Glutamatergic neuron (in vitro differentiated cells): ENCODE measurements around the gene TEX261. TPM values are rescaled to one million over a fixed set of nuclear protein-coding genes. Genes with fewer than 3 reads are reported as not detected.
A peak's percentile ranks its signal among the peaks of the same experiment; 100 is the strongest.
"Not testable (repeated sequence)": the region's sequence is repeated elsewhere in the genome, so short reads cannot be mapped to it uniquely, and the experiment has no call there.

Experiments
- DNase-seq: peaks from one replicate; pipeline ENCODE4 v3.0.0; 2022
- H3K27ac Mint-ChIP-seq: one replicate; pipeline ENCODE4 v1.8.0; 2020; ENCODE audit warnings: mild to moderate bottlenecking, mixed read lengths, inconsistent platforms; ENCODE audit not compliant: unreplicated experiment
- H3K27me3 Mint-ChIP-seq: one replicate; pipeline ENCODE4 v1.8.0; 2020; ENCODE audit warnings: mild to moderate bottlenecking, moderate library complexity, mixed read lengths, inconsistent platforms; ENCODE audit not compliant: unreplicated experiment
- H3K36me3 Mint-ChIP-seq: one replicate; pipeline ENCODE4 v1.8.0; 2020; ENCODE audit warnings: mild to moderate bottlenecking, mixed read lengths, inconsistent platforms; ENCODE audit not compliant: unreplicated experiment
- H3K4me1 Mint-ChIP-seq: one replicate; pipeline ENCODE4 v1.8.0; 2020; ENCODE audit warnings: mild to moderate bottlenecking, low read depth, mixed read lengths, inconsistent platforms; ENCODE audit not compliant: unreplicated experiment
- H3K4me3 Mint-ChIP-seq: one replicate; pipeline ENCODE4 v1.8.0; 2020; ENCODE audit warnings: mild to moderate bottlenecking, mixed read lengths, inconsistent platforms; ENCODE audit not compliant: unreplicated experiment
- H3K9me3 Mint-ChIP-seq: one replicate; pipeline ENCODE4 v1.8.0; 2020; ENCODE audit warnings: mild to moderate bottlenecking, moderate library complexity, mixed read lengths, inconsistent platforms; ENCODE audit not compliant: unreplicated experiment
- total RNA-seq: library from RNA; stranded (reverse); fragmentation: NEBNext Ultra II Directional; extraction: Animal tissue kit (Norgen Biotek cat#: 25700); gene quantifications from one replicate; pipeline ENCODE4 v1.2.1, GENCODE V29; 2021; ENCODE audit not compliant: unreplicated experiment
- TF ChIP-seq, protein P1 (sequence below): fragments of 200-600 bp; sonication (generic); IDR thresholded peaks from one replicate; pipeline ENCODE4 v1.5.0; 2021; ENCODE audit not compliant: partially characterized antibody, unreplicated experiment

The TEX261 gene
- total RNA-seq, 1 donor from 2014 or later = 43.0 TPM

DNA sequence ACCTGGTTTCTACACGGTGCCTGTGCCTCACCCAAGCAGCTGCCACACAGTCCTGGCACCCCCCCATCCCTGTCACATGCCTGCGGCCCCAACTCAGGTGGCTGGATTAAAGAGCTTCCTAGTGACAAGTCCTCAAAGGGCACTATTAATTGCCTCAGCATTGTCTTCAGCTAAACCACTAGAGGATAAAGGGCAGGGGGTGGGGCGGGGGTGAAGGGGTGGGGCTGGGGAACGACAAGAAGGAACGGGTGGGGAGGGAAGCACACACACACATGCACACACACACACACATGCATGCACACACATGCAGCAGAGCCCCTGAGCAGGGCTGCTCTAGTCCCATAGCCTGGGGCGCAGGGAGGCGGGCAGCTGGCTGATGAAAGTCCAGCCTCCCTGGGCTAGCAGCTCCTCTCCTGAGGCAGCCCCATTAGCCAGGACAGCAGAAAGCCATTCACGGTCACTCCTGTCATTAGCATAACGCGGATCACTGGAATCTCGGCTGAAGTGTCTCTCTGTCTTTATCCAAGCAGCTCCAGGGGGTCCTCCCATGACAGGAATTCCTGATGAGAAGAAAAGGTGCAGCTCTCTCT, 7.4 kb upstream of the TEX261 start:
- Mint-ChIP-seq H3K9me3 (peaks cover 15% of the 10 kb centered on the region), H3K36me3 (no peaks in the 10 kb centered on the region), H3K4me1 (peaks cover 27% of the 10 kb centered on the region), H3K27me3 (peaks cover 25% of the 10 kb centered on the region), H3K4me3 (peak overlapping the region; percentile 78), H3K27ac (peak overlapping the region; percentile 97)
- DNase-seq = peak; percentile 93
- TF ChIP-seq, protein P1, sequence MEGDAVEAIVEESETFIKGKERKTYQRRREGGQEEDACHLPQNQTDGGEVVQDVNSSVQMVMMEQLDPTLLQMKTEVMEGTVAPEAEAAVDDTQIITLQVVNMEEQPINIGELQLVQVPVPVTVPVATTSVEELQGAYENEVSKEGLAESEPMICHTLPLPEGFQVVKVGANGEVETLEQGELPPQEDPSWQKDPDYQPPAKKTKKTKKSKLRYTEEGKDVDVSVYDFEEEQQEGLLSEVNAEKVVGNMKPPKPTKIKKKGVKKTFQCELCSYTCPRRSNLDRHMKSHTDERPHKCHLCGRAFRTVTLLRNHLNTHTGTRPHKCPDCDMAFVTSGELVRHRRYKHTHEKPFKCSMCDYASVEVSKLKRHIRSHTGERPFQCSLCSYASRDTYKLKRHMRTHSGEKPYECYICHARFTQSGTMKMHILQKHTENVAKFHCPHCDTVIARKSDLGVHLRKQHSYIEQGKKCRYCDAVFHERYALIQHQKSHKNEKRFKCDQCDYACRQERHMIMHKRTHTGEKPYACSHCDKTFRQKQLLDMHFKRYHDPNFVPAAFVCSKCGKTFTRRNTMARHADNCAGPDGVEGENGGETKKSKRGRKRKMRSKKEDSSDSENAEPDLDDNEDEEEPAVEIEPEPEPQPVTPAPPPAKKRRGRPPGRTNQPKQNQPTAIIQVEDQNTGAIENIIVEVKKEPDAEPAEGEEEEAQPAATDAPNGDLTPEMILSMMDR = no peak

DNA sequence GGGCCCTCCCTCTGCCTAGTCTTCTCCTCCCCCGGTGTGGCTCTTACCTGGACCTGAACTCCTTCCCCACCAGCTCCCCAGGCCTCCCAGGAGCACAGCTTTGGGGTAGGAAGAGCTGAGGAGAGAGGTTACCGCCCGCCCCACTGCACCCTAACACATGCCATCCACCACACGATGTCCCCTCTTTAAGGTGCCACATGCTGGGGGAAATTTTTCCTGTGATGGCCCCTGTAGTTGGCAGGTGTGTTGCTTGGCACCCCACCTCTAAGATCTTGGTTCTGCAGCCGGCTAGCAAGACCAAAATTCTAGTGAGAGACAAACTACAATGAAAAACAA, 6.9 kb upstream of the TEX261 start:
- H3K4me3 Mint-ChIP-seq = peak overlapping the region; percentile 78
- peaks cover 14% of the 10 kb centered on the region for H3K9me3 Mint-ChIP-seq

GRCh38 chr2:71000780-71001591, 6.3 kb upstream of the TEX261 start:
- DNase-seq = peak; percentile 81
- Mint-ChIP-seq H3K27ac (peak overlapping the region; percentile 97), H3K4me3 (peak overlapping the region; percentile 78), H3K27me3 (peaks cover 24% of the 10 kb centered on the region), H3K9me3 (peaks cover 14% of the 10 kb centered on the region), H3K4me1 (peaks cover 16% of the 10 kb centered on the region), H3K36me3 (no peaks in the 10 kb centered on the region)
- TF ChIP-seq, protein P1 = peak; percentile 90

More for the DNA sequence above, 6.9 kb upstream of the TEX261 start:
- DNase-seq = no peak
- H3K4me1 Mint-ChIP-seq = peaks cover 22% of the 10 kb centered on the region
- peak overlapping the region; percentile 97 for H3K27ac Mint-ChIP-seq
- peaks cover 22% of the 10 kb centered on the region for H3K27me3 Mint-ChIP-seq
- no peaks in the 10 kb centered on the region for H3K36me3 Mint-ChIP-seq
- TF ChIP-seq, protein P1 = no peak

DNA sequence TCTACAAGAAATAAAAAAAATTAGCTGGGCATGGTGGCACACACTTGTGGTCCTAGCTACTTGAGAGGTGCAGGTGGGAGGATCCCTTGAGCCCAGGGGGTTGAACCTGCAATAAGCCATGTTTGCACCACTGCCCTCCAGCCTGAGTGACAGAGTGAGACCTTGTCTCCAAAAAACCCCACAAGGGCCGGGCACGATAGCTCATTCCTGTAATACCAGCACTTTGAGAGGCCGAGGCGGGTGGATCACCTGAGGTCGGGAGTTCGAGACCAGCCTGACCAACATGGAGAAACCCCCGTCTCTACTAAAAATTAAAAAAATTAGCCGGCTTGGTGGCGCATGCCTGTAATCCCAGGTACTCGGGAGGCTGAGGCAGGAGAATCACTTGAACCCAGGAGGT, 5.3 kb upstream of the TEX261 start:
- H3K27ac Mint-ChIP-seq, H3K36me3 Mint-ChIP-seq: not testable (repeated sequence)

GRCh38 chr2:70999362-70999761, 4.7 kb upstream of the TEX261 start:
- Mint-ChIP-seq H3K27ac (no peak overlapping the region), H3K36me3 (no peaks in the 10 kb centered on the region)
- DNase-seq = no peak

More for the DNA sequence above, 5.3 kb upstream of the TEX261 start:
- peaks cover 11% of the 10 kb centered on the region for H3K9me3 Mint-ChIP-seq
- H3K27me3 Mint-ChIP-seq = peaks cover 18% of the 10 kb centered on the region
- H3K4me3 Mint-ChIP-seq, DNase-seq: not testable (repeated sequence)
- peaks cover 12% of the 10 kb centered on the region for H3K4me1 Mint-ChIP-seq

DNA sequence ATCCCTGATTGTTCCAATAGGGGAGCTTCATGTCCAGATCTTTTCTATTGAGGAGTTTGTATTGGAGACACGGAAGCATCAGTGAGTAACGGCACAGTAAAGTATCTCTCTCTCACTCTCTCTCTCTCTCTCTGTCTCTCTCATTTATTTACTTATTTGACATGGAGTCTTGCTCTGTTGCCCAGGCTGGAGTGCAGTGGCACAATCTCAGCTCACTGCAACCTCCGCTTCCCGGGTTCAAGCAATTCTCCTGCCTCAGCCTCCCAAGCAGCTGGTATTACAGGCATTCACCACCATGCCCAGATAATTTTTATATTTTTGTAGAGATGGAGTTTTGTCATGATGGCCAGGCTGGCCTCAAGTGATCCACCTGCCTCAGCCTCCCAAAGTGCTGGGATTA, 4.2 kb upstream of the TEX261 start:
- H3K9me3 Mint-ChIP-seq = peaks cover 13% of the 10 kb centered on the region
- not testable (repeated sequence) for H3K4me3 Mint-ChIP-seq, H3K36me3 Mint-ChIP-seq, H3K27ac Mint-ChIP-seq, DNase-seq
- peaks cover 13% of the 10 kb centered on the region for H3K4me1 Mint-ChIP-seq
- H3K27me3 Mint-ChIP-seq = peaks cover 17% of the 10 kb centered on the region

More at GRCh38 chr2:70999362-70999761, 4.7 kb upstream of the TEX261 start:
- peaks cover 12% of the 10 kb centered on the region for H3K4me1 Mint-ChIP-seq
- H3K4me3 Mint-ChIP-seq = no peak overlapping the region
- H3K27me3 Mint-ChIP-seq = peaks cover 18% of the 10 kb centered on the region
- TF ChIP-seq, protein P1 = no peak
- peaks cover 11% of the 10 kb centered on the region for H3K9me3 Mint-ChIP-seq
